NCI-H345 (cell line): ENCODE measurements around the gene NMT2.
A peak's percentile ranks its signal among the peaks of the same experiment; 100 is the strongest.

Experiments used
- DNase-seq: peaks from one replicate; lab custom pipeline; 2025; lab: John Stamatoyannopoulos, UW

The NMT2 gene

DNA sequence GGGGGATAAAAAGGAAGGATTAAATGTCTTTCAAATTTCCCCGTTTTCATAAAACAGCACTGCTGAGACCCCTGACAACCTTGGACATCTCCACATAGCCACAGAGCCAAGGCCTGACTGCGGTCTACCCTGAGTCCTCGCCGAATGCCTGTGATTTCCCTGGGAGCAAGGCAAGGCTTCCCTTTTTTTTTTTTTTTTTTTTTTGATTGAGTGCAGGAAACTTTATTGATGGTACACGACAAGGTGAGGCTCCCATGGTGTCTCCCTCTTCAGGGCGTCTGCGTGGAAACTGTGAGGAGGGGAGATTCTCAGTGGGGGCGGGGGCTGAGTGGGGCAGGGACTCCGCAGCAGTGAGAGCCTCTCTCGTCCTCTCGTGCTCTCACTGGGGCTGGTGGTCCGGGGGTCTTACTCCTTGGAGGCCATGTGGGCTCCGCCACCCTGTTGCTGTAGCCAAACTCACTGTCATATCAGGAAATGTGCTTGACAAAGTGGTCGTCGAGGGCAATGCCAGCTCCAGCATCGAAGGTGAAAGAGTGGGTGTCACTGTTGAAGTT lies 75.6 kb downstream of the NMT2 start:
- DNase-seq = no peak

DNA sequence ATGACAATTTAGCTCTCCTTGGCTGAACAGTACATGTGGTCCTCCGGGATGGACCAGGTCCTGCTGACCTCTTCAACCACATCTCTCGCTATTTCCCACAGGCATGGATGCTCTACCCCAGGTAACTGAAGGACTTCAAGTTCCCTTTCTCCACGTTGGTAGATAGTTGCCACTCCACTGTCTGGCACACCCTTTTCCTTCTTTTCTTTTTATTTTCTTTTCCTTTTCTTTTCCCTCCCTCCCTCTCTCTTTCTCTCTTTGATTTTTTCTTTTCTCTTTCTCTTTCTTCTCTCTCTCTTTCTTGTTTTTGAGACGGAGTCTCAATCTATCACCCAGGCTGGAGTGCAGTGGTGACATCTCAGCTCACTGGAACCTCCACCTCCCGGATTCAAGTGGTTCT lies 77.1 kb downstream of the NMT2 start:
- DNase-seq = no peak

DNA sequence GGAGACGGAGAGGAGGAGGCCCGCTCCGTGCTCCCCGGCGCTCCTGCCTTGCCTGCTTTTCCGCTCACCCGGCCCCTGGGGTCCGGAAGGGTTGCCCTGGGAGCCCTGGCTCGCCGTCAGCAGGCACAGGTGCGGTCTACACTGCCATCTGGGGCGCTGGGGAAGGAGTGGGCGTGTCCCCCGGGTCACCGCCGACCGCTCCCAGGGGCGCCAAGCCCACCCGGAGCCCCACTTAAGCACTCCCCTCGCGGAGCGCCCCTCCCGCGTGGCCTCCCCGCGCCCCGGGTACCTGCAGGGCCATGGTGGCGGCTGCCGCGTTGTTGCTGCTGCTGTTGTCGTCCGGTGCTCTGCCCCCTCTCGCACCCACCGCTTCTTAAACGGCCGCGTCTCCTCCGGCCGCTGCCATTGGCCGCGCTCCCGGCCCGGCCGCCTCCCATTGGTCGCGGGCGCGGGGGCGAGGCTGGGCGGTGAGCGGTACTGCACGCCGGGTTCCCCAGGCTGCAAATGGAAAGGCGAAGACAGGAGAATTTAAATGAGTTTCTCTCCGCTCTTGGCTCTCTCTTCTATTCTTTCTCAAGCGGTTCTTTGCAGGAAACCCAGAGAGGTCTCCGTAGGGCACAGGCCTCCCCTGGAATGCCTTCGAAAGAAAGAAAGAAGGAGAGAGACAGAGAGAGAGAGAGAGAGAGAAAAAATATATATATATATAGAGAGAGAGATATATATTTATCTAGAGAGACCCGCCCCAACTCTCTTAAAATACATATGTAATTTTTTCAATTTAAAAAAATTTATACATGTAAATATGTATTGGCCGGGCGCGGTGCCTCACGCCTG lies 79.8 kb downstream of the NMT2 start, which contains the start of gene ACBD7:
TSS of gene ACBD7 (minus strand) at position 349 of the 834 bp plus-strand sequence. CDS start at position 301, 48 bp downstream.
- DNase-seq = peak; percentile 80

DNA sequence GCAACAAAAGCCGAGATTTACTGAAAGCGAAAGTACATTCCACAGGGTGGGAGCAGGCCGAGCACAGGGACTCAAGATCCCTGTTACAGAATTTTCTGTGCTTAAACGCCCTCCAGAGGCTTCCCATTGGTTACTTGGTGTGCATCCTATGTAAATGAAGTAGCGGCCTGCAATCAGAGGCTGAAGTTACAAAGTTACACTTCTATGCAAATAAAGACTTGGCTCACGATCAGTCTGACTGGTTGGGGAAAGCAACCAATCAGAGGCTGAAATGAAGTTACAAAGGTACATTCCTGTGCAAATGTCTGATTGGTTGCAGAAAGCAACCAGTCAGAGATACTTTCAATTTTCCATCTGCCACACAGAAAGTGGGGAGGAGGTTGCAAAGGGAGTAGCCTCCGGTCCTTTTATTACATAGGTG lies 84.0 kb downstream of the NMT2 start:
- no peak for DNase-seq

DNA sequence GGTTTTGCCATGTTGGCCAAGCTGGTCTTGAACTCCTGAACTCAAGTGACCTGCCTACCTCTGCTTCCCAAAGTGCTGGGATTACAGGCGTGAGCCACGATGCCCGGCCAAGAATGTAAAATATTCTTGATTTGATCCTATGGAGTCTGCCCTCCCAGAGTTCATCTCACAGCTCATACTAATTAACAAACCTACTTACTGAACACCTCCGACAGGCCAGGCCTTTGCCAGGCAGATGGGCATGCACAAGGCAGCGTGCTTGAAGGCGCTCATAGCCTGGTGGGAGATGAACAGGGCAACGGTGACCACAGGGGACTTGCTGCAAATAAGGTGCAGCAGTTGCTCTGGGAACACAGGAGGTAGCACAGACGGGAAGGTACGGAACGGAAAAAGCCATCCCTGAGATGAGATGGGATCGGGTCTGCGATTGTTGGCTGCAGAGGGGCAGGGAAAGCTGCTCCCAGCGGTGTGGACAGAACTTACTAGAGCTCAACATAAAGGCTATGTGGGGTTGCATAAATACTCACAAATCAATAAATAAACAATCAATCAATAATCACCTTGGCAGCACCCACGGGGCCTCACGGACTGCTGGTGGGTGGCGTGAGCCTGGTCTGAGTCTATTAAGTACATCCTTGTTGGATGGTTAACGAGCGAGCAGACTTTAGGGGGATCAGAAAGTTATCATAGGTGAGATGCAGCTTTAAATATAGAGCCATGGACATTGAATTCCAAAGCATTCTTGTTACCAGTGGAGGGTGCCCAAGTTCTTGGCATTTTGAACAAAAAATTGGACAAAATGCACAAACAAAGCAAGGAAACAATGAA lies 84.6 kb downstream of the NMT2 start:
- no peak for DNase-seq

DNA sequence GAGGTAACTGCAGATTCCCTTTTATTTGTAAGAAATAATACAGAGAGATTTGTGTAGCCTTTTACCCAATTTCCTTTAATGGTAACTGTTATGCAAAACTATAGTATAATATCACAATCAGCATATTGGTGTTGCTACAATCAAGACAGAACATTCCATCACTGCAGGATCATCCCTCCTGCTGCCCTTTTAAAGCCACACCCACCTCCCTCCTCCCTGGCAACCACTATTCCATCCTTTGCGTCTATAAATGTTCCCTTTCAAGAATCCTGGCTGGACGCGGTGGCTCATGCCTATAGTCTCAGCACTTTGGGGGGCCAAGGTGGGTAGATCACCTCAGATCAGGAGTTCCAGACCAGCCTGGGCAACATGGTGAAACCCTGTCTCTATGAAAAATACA lies 93.1 kb downstream of the NMT2 start:
- DNase-seq = no peak

DNA sequence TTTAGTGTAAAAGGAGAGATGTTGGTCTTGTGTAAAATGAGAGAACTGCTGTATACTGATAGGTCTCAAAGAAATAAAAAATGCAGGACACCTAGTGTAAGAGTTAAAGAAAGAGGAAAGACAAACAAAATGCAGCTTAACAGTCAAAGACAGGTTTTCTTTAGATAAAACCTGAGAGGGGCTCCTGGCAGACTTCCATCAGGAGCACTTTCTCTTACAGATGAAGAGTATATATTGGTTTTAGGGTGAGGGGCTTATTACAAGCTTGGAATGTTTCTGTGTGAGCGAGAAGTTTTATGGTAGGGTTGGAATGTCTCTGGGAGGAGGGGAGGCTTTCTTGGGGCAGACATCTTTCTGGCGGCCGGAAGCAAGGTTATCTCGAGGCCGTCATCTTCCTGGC lies 96.1 kb downstream of the NMT2 start:
- DNase-seq = no peak

DNA sequence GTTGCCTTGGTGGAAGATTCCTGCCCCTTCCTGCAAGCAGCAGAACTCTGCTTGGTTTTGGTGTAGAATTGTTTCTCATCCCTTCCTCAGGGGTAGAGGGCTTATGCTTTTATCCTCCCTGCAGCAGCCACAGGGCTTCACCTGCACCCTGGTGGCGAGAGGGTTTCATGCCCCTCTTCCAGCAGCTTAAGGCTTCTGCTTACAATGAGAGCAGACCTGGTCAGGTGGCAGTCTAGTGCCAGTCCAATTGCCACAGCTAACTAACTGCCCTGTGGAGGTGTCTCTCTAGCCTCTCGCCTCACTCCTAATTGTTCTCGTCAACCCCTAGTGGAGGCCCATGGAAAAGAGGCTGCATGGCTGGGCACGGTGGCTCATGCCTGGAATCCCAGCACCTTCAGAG lies 99.3 kb downstream of the NMT2 start:
- DNase-seq = no peak

DNA sequence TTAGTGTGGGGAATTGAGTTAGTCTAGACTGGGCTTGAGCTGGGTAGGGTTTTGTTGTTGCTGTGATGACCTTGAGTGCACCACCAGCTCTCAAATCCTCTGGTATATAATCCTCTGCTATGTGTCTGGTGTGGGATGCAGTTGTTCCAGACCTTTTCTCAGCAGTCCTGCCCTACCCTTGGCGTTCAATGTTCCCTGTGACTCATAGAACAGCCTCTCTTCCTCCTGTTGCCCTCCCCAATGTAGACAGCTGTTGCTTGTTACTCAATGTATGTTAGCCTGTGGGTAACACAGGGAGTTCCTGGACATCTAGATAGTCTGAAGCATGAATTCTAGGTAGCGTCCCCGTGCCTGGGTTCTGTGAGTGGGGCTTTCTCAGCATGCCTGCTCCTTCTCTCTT lies 99.7 kb downstream of the NMT2 start:
- no peak for DNase-seq

DNA sequence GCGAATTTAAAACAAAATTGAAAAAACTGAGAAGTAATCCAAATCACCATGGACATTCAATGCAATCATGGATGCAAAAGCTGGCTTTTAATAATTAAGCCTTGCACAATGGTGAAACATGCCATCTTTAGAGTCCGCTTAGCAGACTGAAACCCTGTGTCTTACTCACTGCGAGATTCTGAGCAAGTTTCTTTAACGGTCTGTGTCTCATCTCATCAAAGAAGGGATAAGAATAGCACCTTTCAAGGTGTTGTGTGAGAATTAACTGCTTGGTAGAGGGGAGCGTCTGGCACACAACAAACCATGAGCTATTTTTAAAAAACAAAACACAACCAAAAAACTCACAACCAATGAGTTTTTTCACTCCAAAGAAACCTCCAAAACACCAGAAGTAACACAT lies 101.3 kb downstream of the NMT2 start:
- no peak for DNase-seq

DNA sequence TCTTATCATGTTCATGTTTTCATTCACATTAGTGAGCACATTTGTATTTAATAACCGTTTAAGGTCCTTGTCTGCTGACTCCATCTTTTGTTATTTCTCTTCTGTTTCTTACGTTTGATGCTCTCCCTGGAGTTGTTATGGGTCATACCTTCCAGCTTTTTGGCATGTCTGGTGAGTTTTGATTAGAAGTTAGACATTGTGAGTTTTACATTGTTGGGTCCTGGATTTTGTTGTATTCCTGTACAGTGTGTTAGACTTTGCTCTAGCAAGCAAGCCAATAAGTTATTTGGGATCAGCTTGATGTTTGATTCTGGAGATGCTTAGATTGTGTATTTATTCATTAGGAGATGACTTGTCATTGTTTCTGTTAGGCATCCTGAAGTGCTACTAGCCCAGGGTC lies 107.9 kb downstream of the NMT2 start:
- DNase-seq = no peak

DNA sequence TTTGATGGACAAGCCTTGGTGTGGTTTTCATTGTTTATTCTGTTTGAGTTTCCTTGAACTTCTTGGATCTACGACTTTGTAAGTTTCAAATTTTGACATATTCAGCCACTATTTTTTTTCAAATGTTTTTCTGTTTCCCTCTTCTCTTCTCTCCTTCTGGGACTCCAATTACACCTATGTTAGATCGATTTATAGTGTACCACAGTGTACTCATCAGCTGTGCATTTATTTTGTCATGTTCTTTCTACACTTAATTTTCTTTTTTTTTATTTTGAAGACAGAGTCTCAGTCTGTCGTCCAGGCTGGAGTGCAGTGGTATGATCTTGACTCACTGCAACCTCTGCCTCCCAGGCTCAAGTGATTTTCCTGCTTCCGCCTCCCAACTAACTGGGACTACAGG lies 108.6 kb downstream of the NMT2 start:
- no peak for DNase-seq

DNA sequence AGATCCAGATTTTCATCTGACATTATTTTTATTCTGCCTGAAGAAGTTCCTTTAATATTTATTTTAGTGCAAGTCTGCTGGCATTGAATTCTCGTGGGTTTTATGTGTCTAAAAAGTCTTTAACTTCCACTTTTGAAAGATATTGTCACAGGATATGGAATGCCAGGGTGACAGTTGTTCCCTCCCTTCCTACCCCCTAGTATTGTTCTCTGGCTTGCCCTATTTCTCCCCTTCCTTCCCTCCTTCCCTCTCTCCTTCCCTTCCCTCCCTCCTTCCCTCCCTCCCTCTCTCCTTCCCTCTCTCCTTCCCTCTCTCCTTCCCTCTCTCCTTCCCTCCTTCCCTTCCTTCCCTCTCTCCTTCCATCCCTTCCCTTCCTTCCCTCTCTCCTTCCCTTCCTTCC lies 109.8 kb downstream of the NMT2 start:
- no peak for DNase-seq
